Measurements from ENCODE around the gene VIPR2. TPM values are rescaled to one million over a fixed set of nuclear protein-coding genes. Genes with fewer than 3 reads are reported as not detected.

Gene VIPR2, protein sequence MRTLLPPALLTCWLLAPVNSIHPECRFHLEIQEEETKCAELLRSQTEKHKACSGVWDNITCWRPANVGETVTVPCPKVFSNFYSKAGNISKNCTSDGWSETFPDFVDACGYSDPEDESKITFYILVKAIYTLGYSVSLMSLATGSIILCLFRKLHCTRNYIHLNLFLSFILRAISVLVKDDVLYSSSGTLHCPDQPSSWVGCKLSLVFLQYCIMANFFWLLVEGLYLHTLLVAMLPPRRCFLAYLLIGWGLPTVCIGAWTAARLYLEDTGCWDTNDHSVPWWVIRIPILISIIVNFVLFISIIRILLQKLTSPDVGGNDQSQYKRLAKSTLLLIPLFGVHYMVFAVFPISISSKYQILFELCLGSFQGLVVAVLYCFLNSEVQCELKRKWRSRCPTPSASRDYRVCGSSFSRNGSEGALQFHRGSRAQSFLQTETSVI
- under 1 TPM in 3 of 4 donors, not detected in 1; 0.32 to 0.34 (median 0.32) TPM for total RNA-seq

DNA sequence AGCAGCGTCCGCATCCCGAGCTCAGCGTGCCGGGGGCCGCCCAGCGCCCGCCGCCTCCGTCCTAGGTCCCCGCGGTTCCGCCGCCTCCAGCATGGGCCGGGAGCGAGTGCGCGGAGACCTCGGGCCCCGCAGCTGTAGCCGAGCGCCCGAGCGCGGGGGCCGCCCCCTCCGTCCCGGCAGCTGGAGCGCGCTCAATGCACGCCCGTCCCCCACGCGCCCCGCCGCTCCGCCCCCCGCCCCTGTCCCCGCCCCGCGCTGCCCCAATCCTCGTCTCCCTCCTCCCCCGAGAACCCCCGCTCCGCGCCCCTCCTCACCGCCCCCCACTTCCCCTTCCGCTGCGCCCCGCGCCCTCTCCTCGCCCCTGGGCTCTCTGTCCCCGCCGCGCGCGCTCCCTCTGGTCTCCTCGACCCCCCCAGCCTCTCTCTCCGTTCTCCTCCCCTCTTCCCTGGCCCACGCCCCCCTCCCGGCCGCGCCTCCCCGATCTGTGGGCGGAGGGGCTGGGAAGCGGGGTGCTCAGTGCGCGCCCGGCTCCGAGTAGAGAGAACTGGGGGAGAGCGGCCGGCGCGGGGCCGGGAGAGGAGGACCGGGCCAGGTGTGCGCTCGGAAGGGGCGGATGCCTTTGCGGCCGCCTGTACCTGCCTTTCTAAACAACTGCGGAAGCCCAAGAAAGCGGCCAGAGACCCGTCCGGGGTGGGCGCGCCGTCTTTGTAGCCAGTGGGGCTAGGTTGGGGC lies at the start of gene VIPR2:
TSS of gene VIPR2 (minus strand) at position 110 of the 732 bp plus-strand sequence. CDS start at position 14, 96 bp downstream.
- intact Hi-C loops (cut with DNase I; ENCODE audit: low total_unique reads): no loop called here
- TF ChIP-seq POLR2A (IDR thresholded peaks at IDR 0.05) (no peak), CTCF (IDR thresholded peaks at IDR 0.05) (no peak)
- 0 to 2% methylated on average over 25 to 56 of the region's 88 CpGs for WGBS, 2 donors
- DNase-seq (ENCODE audit: low spot score in 2 of 2): peak in 1 of 2 donors; percentile 80
- peak within 1 kb of the TSS; percentile 32 for H3K4me3 ChIP-seq (ENCODE audit: low read depth, poor library complexity, severe bottlenecking)

- H3K4me3 ChIP-seq (ENCODE audit: low read depth, poor library complexity, severe bottlenecking): no peak overlapping the region
- TF ChIP-seq POLR2A (IDR thresholded peaks at IDR 0.05) (no peak), CTCF (IDR thresholded peaks at IDR 0.05) (no peak)
- 56 to 70% methylated on average over 4 of the region's 4 CpGs for WGBS, 2 donors
- peak in 1 of 2 donors; percentile 14 for DNase-seq (ENCODE audit: low spot score in 2 of 2)
- intact Hi-C loops (cut with DNase I; ENCODE audit: low total_unique reads): no loop called here
Measured at GRCh38 chr7:159193543-159194090, 49.0 kb upstream of the VIPR2 start.

- intact Hi-C loops (cut with DNase I; ENCODE audit: low total_unique reads): no loop called here
- H3K4me3 ChIP-seq (ENCODE audit: low read depth, poor library complexity, severe bottlenecking): no peak overlapping the region
- peak in 1 of 2 donors; percentile 39 for DNase-seq (ENCODE audit: low spot score in 2 of 2)
- no peak for TF ChIP-seq CTCF (IDR thresholded peaks at IDR 0.05)
- no peak for TF ChIP-seq POLR2A (IDR thresholded peaks at IDR 0.05)
- WGBS, 2 donors: 72 to 80% methylated on average over 13 of the region's 13 CpGs
Measured at GRCh38 chr7:159192725-159193453, 48.2 kb upstream of the VIPR2 start.

DNA sequence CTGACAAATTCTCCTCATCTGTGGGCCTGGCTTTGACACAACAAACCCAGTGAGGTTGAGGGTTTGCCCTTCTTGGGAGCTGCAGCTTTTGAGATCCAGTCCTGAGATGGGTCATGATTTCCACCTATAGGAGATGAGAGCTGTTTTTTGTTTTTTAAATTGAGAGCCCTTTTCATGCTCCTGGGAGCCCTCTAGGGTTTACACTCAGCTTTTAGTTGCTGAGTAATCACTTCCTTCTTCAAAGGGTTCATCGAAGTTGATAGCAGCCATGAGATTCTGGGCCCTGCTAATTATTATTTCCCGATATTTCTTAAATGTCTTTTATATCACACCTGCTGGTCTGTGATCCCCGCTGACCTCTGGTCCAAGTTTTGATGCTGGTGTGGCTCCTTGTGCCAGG lies 47.3 kb upstream of the VIPR2 start:
- no peak overlapping the region for H3K4me3 ChIP-seq (ENCODE audit: low read depth, poor library complexity, severe bottlenecking)
- WGBS, 2 donors: 75% methylated on average over 3 of the region's 3 CpGs
- DNase-seq (ENCODE audit: low spot score in 2 of 2): peak in 1 of 2 donors; percentile 43
- intact Hi-C loops (cut with DNase I; ENCODE audit: low total_unique reads): no loop called here
- no peak for TF ChIP-seq POLR2A (IDR thresholded peaks at IDR 0.05)

GRCh38 chr7:159191236-159191635 lies 46.6 kb upstream of the VIPR2 start:
- 45 to 50% methylated on average over 11 of the region's 11 CpGs for WGBS, 2 donors
- H3K4me3 ChIP-seq (ENCODE audit: low read depth, poor library complexity, severe bottlenecking): no peak overlapping the region
- DNase-seq (ENCODE audit: low spot score in 2 of 2): peak in 1 of 2 donors; percentile 54
- intact Hi-C loops (cut with DNase I; ENCODE audit: low total_unique reads): no loop called here
- TF ChIP-seq POLR2A (IDR thresholded peaks at IDR 0.05) (no peak), CTCF (IDR thresholded peaks at IDR 0.05) (no peak)
